Measurements from ENCODE around the gene FRS3. TPM values are rescaled to one million over a fixed set of nuclear protein-coding genes. Genes with fewer than 3 reads are reported as not detected.

Gene FRS3
- total RNA-seq, 2 experiments from 2014 or later, result 5.6 to 8.7 TPM

GRCh38 chr6:41741625-41742490 lies 37.8 kb downstream of the FRS3 start:
- no peaks in the 10 kb centered on the region for H3K9me3 ChIP-seq (ENCODE audit: low read length)
- H2AFZ ChIP-seq (ENCODE audit: low read length), result no peak overlapping the region
- intact Hi-C loops (cut with micrococcal nuclease; ENCODE audit: unreplicated experiment), result no loop called here
- no peak overlapping the region for H3K4me3 ChIP-seq (ENCODE audit: low read depth, low read length, poor library complexity, severe bottlenecking)
- H3K36me3 ChIP-seq (ENCODE audit: insufficient read depth, low read length), result no peaks in the 10 kb centered on the region
- no peak for TF ChIP-seq CTCF (conservative IDR thresholded peaks at IDR 0.05; ENCODE audit: low read length)
- no peak for TF ChIP-seq EZH2phosphoT487 (IDR thresholded peaks at IDR 0.05; ENCODE audit: borderline replicate concordance, low read depth, low read length)
- no peak overlapping the region for H3K4me2 ChIP-seq (ENCODE audit: low read length)
- ChIA-PET CTCF (ENCODE audit: unreplicated experiment) (no interaction called here), POLR2A (interaction anchor here (0.7 kb wide), 1 partner anchor 298 kb away, joined by 3 read pairs; no protein-coding TSS in a partner anchor)
- H3K79me2 ChIP-seq (ENCODE audit: insufficient read depth, low read depth, low read length), result no peaks in the 10 kb centered on the region
- no peaks in the 10 kb centered on the region for H3K4me1 ChIP-seq (ENCODE audit: insufficient read depth, low read length, poor library complexity, severe bottlenecking)
- no peaks in the 10 kb centered on the region for H4K20me1 ChIP-seq (ENCODE audit: insufficient read depth, low read length)
- H3K9me2 ChIP-seq (ENCODE audit: insufficient read depth, low read length), result no peaks in the 10 kb centered on the region
- no TSS peak for BruUV-seq (replicated peaks)
- no peak overlapping the region for H3K27ac ChIP-seq (ENCODE audit: low read depth, low read length, poor library complexity, severe bottlenecking)
- DNase-seq (ENCODE audit: low spot score), result no peak

- H3K4me2 ChIP-seq (ENCODE audit: low read length), result no peak overlapping the region
- POLR2A ChIA-PET, result no interaction called here
Observed at GRCh38 chr6:41740366-41741162, 39.1 kb downstream of the FRS3 start.

More at GRCh38 chr6:41740366-41741162, 39.1 kb downstream of the FRS3 start:
- DNase-seq (ENCODE audit: low spot score), result no peak
- Histone ChIP-seq H3K9me3 (ENCODE audit: low read length) (no peaks in the 10 kb centered on the region), H3K36me3 (ENCODE audit: insufficient read depth, low read length) (no peaks in the 10 kb centered on the region), H2AFZ (ENCODE audit: low read length) (no peak overlapping the region), H3K4me3 (ENCODE audit: low read depth, low read length, poor library complexity, severe bottlenecking) (no peak overlapping the region), H3K79me2 (ENCODE audit: insufficient read depth, low read depth, low read length) (no peaks in the 10 kb centered on the region), H3K27ac (ENCODE audit: low read depth, low read length, poor library complexity, severe bottlenecking) (no peak overlapping the region), H3K4me1 (ENCODE audit: insufficient read depth, low read length, poor library complexity, severe bottlenecking) (peaks cover 9% of the 10 kb centered on the region), H3K9me2 (ENCODE audit: insufficient read depth, low read length) (no peaks in the 10 kb centered on the region), H4K20me1 (ENCODE audit: insufficient read depth, low read length) (no peaks in the 10 kb centered on the region)
- CTCF ChIA-PET (ENCODE audit: unreplicated experiment), result no interaction called here
- TF ChIP-seq CTCF (conservative IDR thresholded peaks at IDR 0.05; ENCODE audit: low read length), result no peak
- TF ChIP-seq EZH2phosphoT487 (IDR thresholded peaks at IDR 0.05; ENCODE audit: borderline replicate concordance, low read depth, low read length), result no peak
- BruUV-seq (replicated peaks), result no TSS peak
- intact Hi-C loops (cut with micrococcal nuclease; ENCODE audit: unreplicated experiment), result no loop called here
